Fibroblast of villous mesenchyme (primary cell): Measurements from ENCODE around the gene TUBA4B. TPM values are rescaled to one million over a fixed set of nuclear protein-coding genes. Genes with fewer than 3 reads are reported as not detected.
A peak's percentile ranks its signal among the peaks of the same experiment; 100 is the strongest.

Experiments used
- DNase-seq: peaks from one replicate; pipeline ENCODE4 v3.0.0-alpha.2; 2010; ENCODE audit warnings: low read depth
- H3K4me3 ChIP-seq: 2 replicates; pipeline ENCODE4 v1.5.1; 2011; ENCODE audit warnings: low read depth, mild to moderate bottlenecking, low read length
- total RNA-seq: library from RNA; depleted of rRNA; stranded (reverse); fragments of >200 nt; gene quantifications from 2 replicates; pipeline ENCODE4 v1.2.3, GENCODE V29; 2012
- TF ChIP-seq, protein P1 (sequence below): IDR thresholded peaks from 2 replicates; pipeline ENCODE4 v1.5.1; 2012; ENCODE audit warnings: low read depth, mild to moderate bottlenecking, low read length; ENCODE audit not compliant: insufficient read depth

The TUBA4B gene
- total RNA-seq, 1 donor, result not detected

DNA sequence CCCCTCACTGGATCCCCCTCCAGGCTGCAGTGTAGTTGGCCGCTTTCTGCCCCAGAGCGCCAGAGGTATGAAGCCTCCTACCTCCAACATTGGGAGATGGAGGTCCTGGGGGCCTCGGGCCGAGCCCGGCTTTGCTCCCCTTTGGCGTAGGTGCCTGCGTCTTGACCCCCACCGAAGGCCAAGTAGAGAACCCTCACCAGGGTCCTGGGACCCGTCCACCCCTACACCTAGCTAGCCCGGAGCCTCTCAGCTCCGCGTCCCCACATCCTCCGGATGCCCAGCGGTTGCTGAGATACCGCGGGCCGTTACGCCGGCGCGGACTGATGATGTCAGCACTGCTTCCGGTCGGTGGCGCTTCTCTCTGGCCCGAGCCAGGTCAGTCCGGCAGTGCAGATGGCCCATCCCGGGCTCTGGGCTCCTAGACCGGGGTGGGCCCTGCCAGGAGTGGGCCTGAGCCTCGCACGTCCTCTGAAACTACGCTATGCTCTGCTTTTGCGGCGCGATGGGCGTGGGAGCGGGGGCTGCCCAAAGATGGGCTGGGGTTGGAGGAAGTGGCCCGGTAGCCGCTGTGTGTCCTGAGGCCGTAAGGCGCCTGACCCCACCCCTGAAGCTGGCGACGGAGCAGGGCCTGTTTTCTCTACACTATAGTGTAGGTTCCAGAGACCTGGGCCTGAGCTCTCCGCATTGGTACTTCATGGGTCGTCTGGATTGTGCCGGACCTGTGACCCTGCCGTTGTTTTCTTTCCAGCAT is 7.7 kb upstream of the TUBA4B start, which contains the start of the genes GLB1L and STK16:
TSS of gene GLB1L (minus strand) at position 297 of the 751 bp plus-strand sequence. CDS start 1,871 bp downstream, outside the sequence.
TSS of gene STK16 (plus strand) at position 332 of the 751 bp plus-strand sequence. CDS start 521 bp downstream, outside the sequence.
- peak; percentile 93 for DNase-seq

DNA sequence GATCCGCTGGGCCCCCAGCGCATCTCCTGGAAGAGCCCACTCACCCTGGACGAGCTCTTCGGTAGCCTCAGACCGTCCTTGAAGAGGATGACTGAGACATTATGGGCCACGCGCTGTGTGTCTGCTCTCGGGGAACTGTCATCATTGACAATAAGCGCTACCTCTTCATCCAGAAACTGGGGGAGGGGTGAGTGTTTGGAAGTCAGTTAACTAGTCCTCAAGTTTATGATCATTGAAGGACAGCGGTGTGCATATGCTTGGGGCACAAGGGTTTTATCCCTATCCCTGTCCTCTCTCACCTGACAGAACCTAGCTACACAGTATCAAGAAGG is 7.2 kb upstream of the TUBA4B start:
- DNase-seq, result no peak
- peak overlapping the region; percentile 85 for H3K4me3 ChIP-seq
- TF ChIP-seq, protein P1, sequence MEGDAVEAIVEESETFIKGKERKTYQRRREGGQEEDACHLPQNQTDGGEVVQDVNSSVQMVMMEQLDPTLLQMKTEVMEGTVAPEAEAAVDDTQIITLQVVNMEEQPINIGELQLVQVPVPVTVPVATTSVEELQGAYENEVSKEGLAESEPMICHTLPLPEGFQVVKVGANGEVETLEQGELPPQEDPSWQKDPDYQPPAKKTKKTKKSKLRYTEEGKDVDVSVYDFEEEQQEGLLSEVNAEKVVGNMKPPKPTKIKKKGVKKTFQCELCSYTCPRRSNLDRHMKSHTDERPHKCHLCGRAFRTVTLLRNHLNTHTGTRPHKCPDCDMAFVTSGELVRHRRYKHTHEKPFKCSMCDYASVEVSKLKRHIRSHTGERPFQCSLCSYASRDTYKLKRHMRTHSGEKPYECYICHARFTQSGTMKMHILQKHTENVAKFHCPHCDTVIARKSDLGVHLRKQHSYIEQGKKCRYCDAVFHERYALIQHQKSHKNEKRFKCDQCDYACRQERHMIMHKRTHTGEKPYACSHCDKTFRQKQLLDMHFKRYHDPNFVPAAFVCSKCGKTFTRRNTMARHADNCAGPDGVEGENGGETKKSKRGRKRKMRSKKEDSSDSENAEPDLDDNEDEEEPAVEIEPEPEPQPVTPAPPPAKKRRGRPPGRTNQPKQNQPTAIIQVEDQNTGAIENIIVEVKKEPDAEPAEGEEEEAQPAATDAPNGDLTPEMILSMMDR, result no peak

More for the DNA sequence above, 7.7 kb upstream of the TUBA4B start, which contains the start of the genes GLB1L and STK16:
- TF ChIP-seq, protein P1, result no peak
- H3K4me3 ChIP-seq, result peak within 1 kb of the TSS; percentile 85

DNA sequence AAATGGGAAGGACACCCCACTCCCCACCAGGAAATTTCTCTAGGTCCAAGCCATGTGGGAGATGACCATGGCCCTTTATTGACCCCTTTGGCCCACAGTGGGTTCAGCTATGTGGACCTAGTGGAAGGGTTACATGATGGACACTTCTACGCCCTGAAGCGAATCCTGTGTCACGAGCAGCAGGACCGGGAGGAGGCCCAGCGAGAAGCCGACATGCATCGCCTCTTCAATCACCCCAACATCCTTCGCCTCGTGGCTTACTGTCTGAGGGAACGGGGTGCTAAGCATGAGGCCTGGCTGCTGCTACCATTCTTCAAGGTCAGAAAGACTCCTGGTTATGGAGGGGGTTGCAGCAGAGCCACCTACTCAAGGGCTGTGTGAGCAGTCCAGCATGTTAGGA is 6.5 kb upstream of the TUBA4B start:
- no peak overlapping the region for H3K4me3 ChIP-seq
- no peak for DNase-seq
- TF ChIP-seq, protein P1, result no peak

GRCh38 chr2:219247678-219248642 is 5.1 kb upstream of the TUBA4B start:
- H3K4me3 ChIP-seq, result no peak overlapping the region
- no peak for DNase-seq
- TF ChIP-seq, protein P1, result no peak

DNA sequence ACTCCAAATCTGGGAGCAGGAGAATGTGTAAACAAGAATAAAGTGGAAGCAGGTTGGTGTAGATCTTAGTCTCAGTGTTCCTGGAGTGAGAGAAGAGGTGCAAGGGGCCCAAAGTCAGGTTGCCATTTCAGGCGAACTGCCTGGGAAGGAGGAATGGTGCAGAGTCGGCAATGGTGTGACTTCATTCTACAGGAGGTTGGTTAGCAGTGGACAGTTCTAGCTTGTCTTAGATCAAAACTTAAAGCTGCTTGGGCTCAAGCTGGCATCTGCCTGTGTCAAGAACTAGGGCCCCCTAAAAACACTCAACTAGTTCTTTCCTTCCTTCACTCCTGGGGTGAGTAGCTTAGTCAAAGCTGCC is 4.2 kb upstream of the TUBA4B start:
- no peak overlapping the region for H3K4me3 ChIP-seq
- TF ChIP-seq, protein P1, result no peak
- no peak for DNase-seq

DNA sequence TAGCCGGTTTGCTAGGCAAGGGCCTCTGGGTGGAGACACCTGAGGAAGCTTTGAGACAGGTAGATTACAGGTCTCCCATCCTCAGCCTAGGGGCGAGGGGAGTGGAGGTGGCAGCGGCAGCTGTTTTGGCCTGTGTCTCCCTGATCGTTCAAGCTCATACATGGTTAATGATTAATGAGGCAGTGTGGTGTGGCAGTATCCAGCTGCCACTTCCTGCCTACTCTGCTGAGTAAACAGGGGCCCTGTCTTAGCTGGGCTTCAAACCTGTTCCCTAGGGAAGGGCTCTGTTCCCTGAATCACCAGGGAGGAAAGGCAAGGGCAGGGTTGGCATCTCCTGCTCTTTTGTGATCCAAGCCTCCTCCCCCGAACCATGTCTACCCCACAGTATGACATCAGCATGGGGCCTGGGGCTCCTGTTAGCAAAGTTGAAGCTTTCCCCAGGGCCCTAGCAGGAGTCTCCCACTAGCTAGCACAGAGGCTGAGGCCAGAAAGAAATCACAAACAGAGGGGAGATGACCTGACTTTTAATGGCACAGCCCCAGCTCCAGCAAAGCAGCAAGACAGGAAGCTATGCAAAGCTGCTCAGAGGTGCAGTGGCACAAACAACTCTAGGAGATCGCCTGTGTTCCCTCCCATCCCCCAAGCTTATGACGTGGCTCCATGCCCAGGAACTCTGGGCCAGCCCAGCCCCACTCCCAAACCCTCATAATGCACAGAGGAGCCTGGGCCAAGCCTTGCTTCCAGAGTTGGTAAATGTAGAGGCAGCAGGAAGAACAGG is 3.7 kb upstream of the TUBA4B start:
- no peak overlapping the region for H3K4me3 ChIP-seq
- peak; percentile 84 for DNase-seq
- TF ChIP-seq, protein P1, result no peak
